NCI-H524 treated with DMSO at 0.1 percent for 48 hours (cell line): Measurements from ENCODE around the gene KCNT2.
A peak's percentile ranks its signal among the peaks of the same experiment; 100 is the strongest.
"Not testable (repeated sequence)": the region's sequence is repeated elsewhere in the genome, so short reads cannot be mapped to it uniquely, and the experiment has no call there.

Experiments
- DNase-seq: peaks from one replicate; lab custom pipeline; 2025; lab: John Stamatoyannopoulos, UW

KCNT2 gene

DNA sequence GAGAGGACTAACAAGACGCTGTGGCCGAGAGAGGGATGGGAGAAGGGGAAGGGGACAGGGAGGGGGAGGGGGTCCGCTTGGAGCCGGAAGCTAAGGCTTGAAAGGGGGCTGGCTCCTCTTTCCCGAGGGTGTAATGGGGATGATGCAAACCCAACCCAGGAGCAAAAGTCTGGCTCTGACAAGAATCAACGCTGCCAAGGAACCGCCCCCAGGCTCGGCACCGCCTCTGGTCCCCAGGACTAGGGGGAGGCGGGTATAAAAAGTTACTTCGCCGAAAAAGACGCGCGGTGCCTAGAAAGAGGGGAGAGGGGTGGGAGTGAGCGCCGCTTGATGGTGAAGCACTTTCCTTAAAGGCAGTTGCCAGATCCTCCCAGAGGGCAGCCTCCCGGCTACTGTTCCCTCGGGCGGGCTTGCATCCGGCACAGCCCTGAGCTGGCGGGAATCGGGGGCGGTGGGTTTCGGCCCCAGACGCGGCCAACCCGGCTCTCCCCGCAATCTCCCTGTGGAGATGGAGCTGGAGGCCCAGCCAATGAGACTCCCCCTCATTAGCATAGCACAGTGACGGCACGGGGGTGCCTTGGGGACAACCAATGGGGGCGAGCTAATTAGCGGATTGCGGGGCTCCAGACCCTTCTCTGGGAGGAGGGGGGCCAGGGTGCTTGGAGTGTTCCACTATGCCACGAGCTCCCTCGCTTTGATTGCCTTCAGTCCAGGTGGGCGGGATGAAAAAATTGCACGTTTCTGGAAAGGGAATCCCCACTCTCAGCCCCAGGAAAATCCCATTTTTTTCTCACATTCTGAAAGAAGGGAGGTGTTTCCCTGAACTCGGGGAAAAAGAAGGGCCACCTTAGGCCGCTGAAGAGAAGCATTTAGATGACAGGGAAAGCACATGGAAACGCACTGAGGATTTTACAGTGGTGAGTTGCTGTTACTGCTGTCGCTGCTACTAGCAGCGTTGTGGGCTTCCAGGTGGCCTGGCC, at the start of gene KCNT2:
Gene KCNT2 (minus strand): TSS at position 51 of the 980 bp plus-strand sequence. CDS start 131 bp downstream, outside the sequence.
- DNase-seq = peak; percentile 81

DNA sequence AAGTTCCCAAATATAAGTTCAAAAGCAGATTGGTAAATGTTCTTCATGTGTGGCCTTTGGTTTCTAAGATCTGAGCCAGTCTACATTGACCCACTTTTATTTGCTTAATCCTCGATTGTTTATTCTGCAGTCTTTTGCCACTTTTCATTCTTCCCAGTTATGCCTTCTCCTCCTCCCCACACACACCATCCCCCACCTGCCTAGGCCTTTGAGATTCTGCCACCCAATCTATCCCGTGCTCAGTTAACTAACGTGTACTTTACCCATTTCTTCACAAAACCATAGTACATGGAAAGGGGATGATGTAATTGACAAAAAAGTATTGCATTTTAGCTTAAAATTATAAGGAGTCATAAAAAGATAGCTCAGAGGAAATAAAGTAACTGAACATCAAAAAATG, 47.3 kb upstream of the KCNT2 start:
- DNase-seq = no peak

DNA sequence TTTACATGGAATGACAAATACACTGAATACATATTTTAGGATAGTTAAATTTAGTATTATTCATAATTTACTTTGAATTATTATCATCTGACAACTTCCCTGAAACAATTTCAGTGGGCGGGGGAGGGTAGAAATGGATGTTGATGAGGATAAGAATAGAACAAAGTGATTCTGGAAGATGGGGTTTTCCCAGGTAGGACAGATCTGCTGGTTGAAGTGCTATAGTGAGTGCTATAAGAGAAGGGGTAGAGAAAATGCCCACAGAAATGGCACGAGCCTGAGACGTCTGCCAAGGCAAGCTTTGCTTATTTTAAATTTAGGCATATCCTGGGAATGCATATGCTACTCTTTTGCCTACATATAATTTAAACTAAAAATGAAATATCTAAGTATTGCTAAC, 46.8 kb upstream of the KCNT2 start:
- no peak for DNase-seq

DNA sequence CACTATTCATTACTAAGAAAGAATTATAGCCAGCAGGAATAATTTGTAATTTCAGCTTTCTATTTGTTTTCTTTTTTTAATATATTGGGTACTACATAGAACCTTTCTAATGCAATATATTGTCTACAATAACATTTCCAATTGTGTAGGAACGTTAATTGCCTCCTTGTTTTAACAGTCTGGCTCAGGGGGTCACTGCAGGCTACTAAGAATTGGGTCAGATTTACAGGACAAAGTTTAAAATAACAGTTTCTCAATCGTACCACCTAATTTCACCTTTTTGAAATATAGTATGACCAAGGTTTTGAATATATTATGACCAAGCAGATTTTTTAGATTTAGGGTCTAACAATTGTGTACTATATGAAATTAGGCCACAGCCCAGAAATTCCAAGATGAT, 46.0 kb upstream of the KCNT2 start:
- no peak for DNase-seq

DNA sequence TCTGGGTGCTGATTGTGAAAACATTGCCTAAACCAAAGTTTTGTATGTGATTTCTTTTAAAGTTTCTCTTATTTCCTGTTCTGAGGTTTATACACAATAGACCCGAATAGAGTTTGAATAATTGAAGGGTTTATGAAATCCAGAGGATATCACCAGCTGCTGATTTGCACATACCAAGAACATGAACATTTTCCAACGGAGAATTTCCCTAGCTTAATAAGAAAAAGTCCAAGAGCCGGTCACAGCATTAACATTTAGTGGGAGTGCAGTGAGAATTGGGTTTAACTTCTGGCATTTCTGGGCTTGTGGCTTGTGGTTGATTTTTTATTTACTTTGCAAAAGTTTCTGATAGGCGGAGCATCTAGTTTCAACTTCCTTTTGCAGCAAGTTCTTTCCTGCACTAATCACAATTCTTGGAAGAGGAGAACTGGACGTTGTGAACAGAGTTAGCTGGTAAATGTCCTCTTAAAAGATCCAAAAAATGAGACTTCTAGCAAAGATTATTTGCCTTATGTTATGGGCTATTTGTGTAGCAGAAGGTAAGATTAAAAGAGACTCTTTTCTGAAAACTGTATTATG, 43.5 kb upstream of the KCNT2 start, which contains the start of gene CFH:
Gene CFH (plus strand): TSS at position 407 of the 579 bp plus-strand sequence. CDS start 75 bp downstream, at position 482.
- DNase-seq = no peak

DNA sequence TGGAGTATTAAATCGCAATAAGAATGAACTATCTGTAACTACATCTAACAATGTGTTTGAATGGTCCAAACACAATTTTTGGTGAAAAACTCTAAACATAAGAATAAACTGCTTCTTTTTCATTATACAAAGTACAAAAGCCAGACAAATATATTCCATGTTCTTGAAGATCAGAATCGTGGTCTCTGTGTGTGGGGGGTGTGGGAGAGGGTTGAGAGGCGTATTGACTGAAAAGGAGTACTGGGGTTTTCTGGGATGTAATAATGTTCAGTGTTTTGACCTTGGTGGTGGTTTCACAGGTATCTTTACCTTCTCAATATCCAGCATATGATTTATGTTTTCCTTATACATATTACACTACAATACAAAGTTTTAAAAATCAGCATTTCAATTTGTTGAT, 42.8 kb upstream of the KCNT2 start:
- DNase-seq = no peak

DNA sequence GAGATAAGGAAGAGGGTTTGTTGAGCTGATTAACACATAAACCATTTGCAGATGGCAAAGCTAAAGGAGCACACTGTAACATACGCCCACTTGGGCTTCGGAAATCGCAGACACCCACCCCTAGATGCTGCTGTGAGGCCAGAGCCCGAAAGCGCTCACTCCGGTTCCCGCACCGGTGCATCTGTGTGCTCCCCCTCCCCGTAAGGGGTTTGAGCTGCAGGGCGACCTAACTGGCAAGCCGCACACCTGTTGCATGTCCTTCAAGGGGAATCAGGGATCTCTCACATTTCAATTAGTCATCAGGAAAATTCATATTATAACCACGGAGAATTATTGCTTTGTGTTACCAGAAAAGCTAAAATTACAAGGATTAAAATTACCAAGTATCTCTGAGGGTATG, 42.2 kb upstream of the KCNT2 start:
- no peak for DNase-seq

DNA sequence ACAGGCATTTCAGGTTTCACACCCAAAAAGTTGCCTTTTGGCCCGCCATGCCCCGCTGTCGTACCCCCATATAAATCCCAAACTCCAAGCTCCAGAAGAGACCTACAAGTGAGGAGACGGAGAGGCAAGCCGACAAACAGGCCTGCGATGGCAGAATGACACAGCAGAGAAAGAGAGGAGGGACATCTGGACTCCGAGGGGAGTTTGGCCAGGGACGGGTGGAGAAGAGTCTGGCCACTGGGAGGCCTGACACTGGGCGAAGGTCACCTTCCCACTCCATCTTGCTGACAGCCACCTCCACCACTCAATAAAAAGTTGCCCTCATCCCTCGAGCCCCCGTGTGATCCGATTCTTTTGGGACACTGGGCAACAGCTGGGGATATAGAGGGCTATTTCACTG, 41.8 kb upstream of the KCNT2 start:
- no peak for DNase-seq

DNA sequence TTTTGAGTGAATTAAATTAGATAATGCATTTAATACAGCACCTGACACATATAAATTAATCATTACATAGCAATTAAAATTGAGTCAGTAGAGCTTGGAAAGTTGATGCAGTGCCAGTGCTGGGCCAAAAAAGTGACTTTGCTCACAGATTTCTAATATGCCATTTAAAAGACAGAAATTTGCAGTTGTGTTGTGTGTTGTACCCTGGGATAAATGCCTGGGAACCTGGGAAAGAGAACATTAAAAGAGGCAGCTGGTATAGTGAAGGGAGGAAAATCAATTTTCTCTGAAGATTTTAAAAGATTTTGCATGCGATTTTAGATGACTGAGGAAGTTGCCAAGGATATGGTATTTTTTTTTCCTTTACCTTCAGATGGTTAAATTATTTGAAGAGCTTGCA, 32.7 kb upstream of the KCNT2 start:
- no peak for DNase-seq

DNA sequence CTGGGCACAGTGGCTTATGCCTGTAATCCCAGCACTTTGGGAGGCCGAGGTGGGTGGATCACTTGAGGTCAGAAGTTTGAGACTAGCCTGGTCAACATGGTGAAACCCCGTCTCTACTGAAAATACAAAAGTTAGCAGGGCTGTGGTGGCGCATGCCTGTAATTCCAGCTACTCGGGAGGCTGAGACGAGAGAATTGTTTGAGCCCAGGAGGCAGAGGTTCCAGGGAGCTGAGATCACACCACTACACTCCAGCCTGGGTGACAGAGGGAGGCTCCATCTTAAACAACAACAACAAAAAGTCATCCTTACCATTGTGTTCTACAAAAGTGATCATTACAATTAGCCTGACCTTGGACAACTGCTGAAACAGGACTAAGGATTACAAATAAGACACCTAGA, 31.1 kb upstream of the KCNT2 start:
- not testable (repeated sequence) for DNase-seq

DNA sequence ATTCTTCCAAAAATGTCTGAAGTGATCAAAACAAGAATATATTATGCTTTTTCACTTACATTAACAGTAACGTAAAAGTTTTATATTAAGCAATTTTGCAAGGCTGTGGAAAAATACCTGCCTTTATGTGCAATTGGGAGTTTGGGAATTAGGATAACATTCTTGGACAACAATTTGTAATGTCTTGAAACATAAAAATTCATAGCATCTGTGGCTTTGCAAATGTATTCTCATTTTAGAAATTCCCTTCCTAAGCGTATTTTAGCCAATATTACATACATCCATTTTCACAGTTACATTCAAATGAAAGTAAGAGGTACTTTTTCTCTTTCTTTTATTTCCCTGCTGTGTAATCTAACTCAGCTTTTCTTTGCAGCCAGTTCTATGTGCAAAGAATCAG, 30.2 kb upstream of the KCNT2 start:
- no peak for DNase-seq

DNA sequence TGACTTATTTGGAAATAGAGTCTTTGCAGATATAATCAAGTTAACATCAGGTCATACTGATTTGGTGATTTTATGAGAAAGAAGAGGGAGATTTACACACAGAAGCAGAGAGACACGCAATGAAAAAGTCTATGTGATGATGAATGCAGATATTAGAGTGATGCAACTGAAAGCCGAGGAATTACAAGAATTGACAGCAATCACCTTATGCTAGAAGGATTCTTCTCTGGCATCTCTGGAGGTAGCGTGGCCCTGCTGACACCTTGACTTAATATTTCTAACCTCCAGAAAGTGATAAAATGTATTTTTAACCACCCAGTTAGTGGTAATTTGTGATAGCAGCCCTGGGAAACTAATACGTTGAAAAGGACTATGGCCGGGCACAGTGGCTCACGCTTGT, 29.4 kb upstream of the KCNT2 start:
- DNase-seq = no peak

DNA sequence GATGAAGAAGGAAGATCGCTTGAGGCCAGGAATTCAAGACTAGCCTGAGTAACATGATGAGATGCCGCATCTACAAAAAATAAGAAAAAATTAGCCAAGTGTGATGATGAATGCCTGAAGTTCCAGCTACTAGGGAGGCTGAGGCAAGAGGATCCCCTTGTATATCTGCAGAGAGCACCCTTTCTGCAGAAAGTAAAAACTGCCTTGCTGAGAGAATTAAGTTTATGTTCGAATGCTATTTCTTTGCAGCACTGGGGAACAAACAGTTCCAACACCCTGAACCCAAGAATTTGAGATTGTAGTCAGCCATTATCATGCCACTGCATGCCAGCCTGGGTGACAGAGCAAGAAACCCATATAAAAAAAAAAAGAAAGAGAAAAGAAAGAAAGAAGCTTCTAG, 20.6 kb upstream of the KCNT2 start:
- DNase-seq = no peak

DNA sequence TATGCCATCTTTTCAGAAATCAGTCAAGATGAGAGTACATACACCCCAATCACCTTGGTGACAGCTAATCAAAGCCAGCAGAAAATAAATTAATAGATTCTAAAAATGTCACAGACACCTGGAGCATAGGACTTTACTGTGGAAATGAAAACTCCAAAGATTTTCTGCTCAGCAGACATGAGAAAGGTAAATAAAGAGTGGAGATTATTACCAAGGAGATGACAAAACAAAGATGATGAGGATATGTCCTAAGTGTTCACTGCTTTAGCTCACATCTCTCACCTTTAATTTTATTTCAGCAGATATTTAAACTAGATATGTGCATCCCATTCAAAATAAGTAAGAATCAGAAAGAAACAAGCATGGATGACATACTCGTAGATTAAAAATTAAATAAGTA, 14.8 kb upstream of the KCNT2 start:
- DNase-seq = no peak

DNA sequence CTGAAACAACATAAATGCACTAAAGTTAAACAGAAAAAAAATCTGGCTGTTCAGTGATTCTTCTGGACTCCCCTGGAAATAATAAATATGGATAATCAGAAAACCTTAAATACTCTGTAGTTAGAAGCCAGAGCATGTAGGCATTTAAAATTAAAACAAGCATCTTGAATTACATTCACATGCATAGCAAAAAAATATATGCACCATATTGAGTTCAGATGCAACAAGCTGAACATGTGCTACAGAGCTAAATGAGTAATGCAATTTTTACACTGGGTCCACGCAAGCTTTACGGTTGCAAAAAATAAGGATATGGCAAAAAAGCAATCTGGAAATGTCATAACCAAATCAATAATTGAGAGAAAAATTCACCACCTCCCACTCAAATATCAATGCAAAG, 11.5 kb upstream of the KCNT2 start:
- DNase-seq = no peak

DNA sequence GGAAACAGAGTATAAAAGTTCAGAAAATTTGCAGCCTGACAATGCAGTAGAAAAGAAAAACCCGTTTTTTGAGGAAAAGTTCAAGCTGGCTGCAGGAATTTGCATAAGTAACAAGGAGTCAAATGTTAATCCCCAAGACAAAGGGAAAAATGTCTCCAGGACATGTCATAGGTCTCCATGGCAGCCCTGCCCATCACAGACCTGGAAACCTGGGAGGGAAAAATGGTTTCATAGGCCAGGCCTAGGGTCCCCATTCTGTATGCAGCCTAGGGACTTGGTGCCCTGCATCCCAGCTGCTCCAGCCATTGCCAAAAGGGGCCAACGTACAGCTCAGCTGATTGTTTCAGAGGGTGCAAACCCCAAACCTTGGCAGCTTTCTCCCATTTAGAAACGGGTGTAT, 3.6 kb upstream of the KCNT2 start:
- no peak for DNase-seq

DNA sequence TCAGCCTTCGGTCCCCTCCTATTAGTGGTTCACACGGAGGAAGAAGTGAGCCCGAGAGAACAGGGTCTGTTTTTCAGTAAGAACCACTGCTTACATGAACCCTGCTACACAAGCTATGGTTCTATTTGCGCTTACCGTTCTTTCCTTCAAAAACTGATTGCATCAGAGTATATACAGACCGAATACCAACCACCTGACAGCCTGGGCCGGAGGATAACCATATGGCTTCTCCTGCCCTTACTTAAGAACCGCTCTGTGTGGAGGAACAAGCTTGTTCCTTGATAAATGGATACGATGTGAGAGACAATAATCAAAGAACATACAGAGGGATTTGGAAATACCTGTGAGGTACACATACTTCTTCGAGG, 1.1 kb upstream of the KCNT2 start:
- no peak for DNase-seq

DNA sequence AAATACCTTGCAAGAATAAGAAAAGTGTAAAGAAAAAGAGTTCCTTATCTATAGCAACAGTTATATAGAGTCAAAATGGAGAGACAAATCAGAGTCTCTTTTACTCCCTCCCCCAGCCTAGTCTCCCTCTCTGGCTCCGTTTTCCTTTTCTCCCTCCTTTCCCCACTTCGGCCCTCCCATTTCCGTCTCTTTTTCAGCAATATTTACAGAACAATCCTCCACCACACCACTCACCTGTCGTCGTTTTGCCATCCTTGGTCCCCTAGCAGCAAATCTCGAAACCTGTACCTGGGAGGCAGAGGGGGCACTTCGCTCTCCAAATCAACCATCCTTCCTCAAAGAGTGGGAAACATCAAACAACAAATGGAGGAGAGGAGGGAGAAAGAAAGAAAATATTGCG, 259 bp downstream of the KCNT2 start:
- no peak for DNase-seq

DNA sequence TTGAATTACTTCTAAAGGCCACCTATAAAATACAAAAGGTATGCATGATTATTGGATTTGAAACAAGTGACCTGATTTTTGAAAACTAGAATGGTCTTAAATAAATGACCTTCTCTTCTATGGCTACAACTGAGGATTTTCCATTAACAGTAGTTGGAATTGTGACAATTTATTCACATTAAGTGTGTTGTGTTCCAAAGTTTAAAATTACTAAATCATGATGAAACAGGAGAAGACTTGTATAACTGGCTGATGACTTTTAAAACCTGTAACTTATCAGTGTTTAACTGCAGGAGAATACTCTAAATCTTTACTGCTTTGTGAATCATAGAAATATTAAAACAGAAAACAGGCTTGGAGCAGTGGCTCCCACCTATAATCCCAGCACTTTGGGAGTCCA, 4.6 kb downstream of the KCNT2 start:
- DNase-seq = no peak

DNA sequence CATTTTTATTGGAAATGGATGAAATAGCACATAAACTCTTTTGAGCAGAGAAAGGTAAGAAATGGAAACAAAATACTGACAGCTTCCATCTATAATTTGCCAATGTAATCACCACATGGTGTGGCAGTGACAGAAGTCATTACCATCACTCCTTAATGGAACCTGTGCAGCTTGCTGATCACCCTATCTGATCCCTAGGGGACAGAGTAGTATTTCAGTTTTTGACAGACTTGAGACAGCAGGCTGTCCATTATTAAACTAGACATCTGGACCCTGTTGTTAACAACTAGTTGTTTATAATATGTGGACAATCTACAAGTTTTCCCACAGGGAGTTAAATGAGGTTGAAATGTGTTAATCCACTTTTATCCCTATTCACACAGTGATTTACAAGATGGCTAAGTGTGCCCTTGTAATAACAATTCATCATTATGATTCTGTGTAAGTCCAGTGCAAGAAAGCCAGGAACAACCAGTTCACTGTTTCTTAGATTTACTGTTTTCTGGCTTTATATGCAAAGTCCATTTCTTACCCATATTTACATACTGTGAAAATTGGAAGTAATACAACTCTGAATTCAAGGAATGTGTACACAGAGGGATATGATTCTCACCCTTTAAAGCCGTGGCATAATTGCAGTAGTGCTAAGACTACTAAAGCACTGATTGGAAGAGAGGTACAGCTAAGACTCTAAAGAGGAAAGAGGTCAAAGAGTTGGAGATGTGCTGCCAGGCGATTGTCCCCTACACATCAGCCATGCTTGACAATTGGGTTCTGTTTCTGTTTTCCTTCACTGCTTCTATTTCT, 9.1 kb downstream of the KCNT2 start:
- DNase-seq = peak; percentile 82

DNA sequence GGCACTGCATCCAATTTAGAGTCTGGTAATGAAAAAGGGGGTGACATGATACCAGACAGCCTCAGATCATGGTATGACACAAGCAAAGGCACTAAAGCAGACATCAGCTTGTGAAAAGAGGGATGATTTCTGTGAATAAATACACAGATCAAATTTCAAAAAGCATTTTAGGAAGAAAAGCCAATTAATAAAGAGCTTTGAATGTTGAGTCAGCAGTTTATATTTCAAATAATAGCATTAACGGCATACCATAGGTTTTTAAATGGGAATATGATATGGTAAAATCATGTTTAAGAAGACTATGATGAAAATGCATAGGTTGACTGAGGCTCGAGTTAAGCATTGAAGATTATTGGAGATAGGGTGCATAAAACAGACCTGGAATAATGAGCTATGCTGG, 13.5 kb downstream of the KCNT2 start:
- no peak for DNase-seq

DNA sequence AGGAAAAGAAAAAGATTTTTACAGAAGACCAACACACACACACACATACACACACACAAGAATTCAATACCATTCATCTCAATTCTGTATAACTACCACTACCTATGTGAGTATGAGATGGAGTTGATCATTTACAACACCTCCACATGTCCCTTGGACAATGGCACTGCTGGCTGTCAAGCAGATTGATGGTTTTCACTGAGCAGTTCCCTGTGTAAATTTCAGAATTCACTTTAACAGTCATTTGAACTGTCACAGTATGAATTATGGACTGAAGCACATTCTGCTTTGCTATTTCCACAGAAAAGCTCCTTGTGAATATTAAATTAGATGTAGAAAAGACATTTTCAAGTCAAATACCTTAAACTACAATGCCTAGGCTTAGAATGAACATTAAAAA, 14.3 kb downstream of the KCNT2 start:
- DNase-seq = no peak

DNA sequence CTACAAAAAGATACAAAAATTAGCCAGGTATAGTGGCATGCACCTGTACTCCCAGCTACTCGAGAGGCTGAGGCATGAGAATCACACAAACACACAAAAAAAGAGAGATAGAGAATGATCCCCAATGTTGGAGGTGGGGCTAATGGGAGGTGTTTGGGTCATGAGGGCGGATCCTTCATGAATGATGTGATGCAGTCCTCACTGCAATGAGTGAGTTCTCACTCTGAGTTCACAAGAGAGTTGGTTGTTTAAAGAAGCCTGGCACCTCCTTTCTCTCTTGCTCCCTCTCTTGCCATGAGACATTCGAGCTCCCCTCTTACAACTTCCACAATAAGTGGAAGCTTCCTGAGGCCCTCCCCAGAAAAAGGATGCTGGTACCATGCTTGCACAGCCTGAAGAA, 17.3 kb downstream of the KCNT2 start:
- DNase-seq = no peak
